ENCODE measurements around the gene TSPEAR. TPM values are rescaled to one million over a fixed set of nuclear protein-coding genes. Genes with fewer than 3 reads are reported as not detected.

TSPEAR gene
- total RNA-seq, 1 experiment from 2014 or later, result not detected

DNA sequence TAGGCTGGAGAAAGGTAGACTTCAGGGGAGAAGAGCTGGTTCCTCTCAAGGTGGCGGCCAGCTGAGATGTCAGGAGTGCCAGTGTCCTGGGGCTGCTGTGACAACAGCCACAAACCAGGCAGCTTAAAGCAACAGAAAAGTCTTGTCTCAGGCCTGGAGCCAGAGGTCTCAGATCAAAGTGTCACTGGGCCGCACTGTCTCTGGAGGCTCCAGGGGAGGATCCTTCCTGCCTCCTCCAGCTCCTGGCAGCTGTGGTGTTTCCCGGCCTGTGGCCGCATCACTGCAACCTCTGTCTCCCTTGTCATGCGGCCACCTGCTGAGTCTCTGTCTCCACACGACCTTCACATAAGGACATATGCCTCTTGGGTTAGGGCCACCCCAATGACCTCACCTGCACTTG, 24.4 kb upstream of the TSPEAR start:
- no peaks in the 10 kb centered on the region for H3K27me3 ChIP-seq (ENCODE audit: control insufficient read depth, insufficient read depth, low read length)
- H3K27ac ChIP-seq (ENCODE audit: low read length), result no peak overlapping the region
- intact Hi-C loops (cut with micrococcal nuclease; ENCODE audit: unreplicated experiment) (no loop called here), in situ Hi-C loops (cut with HindIII; ENCODE audit: low pct_unique_long_range_greater_than_20kb, low sequenced_read_pairs) (no loop called here)
- no peak for ATAC-seq
- no peak overlapping the region for H3K4me3 ChIP-seq (ENCODE audit: low read depth in 2 of 2, low read length in 2 of 2)
- H3K36me3 ChIP-seq (ENCODE audit: control insufficient read depth, insufficient read depth, low read length), result no peaks in the 10 kb centered on the region
- no peaks in the 10 kb centered on the region for H3K9me3 ChIP-seq (ENCODE audit: control insufficient read depth, insufficient read depth, low read depth, low read length)
- no TSS peak for BruUV-seq (replicated peaks)
- TF ChIP-seq POLR2AphosphoS5 (IDR thresholded peaks at IDR 0.05; ENCODE audit: low read depth, low read length) (no peak), SIN3A (IDR thresholded peaks at IDR 0.05; ENCODE audit: borderline replicate concordance, insufficient read depth, low read depth, low read length) (no peak), TCF7L2 (IDR thresholded peaks at IDR 0.05; ENCODE audit: low read depth, low read length) (no peak)
- TF ChIP-seq, protein P1, sequence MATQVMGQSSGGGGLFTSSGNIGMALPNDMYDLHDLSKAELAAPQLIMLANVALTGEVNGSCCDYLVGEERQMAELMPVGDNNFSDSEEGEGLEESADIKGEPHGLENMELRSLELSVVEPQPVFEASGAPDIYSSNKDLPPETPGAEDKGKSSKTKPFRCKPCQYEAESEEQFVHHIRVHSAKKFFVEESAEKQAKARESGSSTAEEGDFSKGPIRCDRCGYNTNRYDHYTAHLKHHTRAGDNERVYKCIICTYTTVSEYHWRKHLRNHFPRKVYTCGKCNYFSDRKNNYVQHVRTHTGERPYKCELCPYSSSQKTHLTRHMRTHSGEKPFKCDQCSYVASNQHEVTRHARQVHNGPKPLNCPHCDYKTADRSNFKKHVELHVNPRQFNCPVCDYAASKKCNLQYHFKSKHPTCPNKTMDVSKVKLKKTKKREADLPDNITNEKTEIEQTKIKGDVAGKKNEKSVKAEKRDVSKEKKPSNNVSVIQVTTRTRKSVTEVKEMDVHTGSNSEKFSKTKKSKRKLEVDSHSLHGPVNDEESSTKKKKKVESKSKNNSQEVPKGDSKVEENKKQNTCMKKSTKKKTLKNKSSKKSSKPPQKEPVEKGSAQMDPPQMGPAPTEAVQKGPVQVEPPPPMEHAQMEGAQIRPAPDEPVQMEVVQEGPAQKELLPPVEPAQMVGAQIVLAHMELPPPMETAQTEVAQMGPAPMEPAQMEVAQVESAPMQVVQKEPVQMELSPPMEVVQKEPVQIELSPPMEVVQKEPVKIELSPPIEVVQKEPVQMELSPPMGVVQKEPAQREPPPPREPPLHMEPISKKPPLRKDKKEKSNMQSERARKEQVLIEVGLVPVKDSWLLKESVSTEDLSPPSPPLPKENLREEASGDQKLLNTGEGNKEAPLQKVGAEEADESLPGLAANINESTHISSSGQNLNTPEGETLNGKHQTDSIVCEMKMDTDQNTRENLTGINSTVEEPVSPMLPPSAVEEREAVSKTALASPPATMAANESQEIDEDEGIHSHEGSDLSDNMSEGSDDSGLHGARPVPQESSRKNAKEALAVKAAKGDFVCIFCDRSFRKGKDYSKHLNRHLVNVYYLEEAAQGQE (IDR thresholded peaks at IDR 0.05; ENCODE audit: insufficient read depth in 1 of 2, low read depth in 2 of 2, low read length in 1 of 2), result no peak
- TF ChIP-seq, protein P2, sequence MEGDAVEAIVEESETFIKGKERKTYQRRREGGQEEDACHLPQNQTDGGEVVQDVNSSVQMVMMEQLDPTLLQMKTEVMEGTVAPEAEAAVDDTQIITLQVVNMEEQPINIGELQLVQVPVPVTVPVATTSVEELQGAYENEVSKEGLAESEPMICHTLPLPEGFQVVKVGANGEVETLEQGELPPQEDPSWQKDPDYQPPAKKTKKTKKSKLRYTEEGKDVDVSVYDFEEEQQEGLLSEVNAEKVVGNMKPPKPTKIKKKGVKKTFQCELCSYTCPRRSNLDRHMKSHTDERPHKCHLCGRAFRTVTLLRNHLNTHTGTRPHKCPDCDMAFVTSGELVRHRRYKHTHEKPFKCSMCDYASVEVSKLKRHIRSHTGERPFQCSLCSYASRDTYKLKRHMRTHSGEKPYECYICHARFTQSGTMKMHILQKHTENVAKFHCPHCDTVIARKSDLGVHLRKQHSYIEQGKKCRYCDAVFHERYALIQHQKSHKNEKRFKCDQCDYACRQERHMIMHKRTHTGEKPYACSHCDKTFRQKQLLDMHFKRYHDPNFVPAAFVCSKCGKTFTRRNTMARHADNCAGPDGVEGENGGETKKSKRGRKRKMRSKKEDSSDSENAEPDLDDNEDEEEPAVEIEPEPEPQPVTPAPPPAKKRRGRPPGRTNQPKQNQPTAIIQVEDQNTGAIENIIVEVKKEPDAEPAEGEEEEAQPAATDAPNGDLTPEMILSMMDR (IDR thresholded peaks at IDR 0.05), result no peak
- no peaks in the 10 kb centered on the region for H3K4me1 ChIP-seq (ENCODE audit: control insufficient read depth, insufficient read depth, low read length)
- ChIA-PET POLR2A (no interaction called here), CTCF (no interaction called here)
- no peak for DNase-seq (ENCODE audit: low read depth, low spot score)

DNA sequence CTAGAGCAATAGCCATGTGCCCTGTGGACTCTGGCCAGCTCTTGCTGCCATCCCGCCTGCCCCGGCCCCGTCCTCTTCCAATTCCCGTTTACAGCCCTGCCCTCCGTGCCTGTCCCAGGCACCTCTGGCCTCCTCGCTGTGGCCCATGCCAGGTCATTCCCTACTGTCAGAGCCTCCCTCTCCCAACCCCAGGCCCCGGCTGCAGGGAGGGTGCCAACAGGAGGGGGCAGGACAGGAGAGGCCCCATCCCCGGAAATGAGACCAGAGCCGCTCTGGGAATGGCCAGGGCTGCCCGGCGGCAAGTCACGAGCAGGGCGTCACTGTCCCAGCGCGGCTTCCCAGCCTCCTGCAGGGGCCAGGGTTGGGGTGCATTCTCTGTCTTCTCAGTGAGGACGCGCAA, 23.5 kb upstream of the TSPEAR start:
- Histone ChIP-seq H3K9me3 (ENCODE audit: control insufficient read depth, insufficient read depth, low read depth, low read length) (no peaks in the 10 kb centered on the region), H3K27me3 (ENCODE audit: control insufficient read depth, insufficient read depth, low read length) (no peaks in the 10 kb centered on the region), H3K4me3 (ENCODE audit: low read depth in 2 of 2, low read length in 2 of 2) (no peak overlapping the region), H3K36me3 (ENCODE audit: control insufficient read depth, insufficient read depth, low read length) (no peaks in the 10 kb centered on the region), H3K27ac (ENCODE audit: low read length) (no peak overlapping the region), H3K4me1 (ENCODE audit: control insufficient read depth, insufficient read depth, low read length) (no peaks in the 10 kb centered on the region)
- DNase-seq (ENCODE audit: low read depth, low spot score), result no peak
- no peak for ATAC-seq
- POLR2A ChIA-PET, result no interaction called here
- in situ Hi-C loops (cut with HindIII; ENCODE audit: low pct_unique_long_range_greater_than_20kb, low sequenced_read_pairs), result no loop called here
- TF ChIP-seq, protein P2 (IDR thresholded peaks at IDR 0.05), result no peak
- no peak for TF ChIP-seq TCF7L2 (IDR thresholded peaks at IDR 0.05; ENCODE audit: low read depth, low read length)
- CTCF ChIA-PET, result no interaction called here
- BruUV-seq (replicated peaks), result no TSS peak
- intact Hi-C loops (cut with micrococcal nuclease; ENCODE audit: unreplicated experiment), result no loop called here
